Left ventricle myocardium inferior (tissue), 1 donor: Measurements from ENCODE around the gene ATG16L1. TPM values are rescaled to one million over a fixed set of nuclear protein-coding genes. Genes with fewer than 3 reads are reported as not detected.

Experiments
- DNase-seq: peaks from one replicate; pipeline ENCODE4 v3.0.0-alpha.2; 2020
- H3K27ac ChIP-seq: fragments of 200-600 bp; replicated peaks from 2 replicates; pipeline ENCODE4 v1.8.0; 2021
- H3K27me3 ChIP-seq: fragments of 200-600 bp; 2 replicates; pipeline ENCODE4 v1.8.0; 2021; ENCODE audit warnings: low read depth
- H3K36me3 ChIP-seq: fragments of 200-600 bp; 2 replicates; pipeline ENCODE4 v1.8.0; 2021
- H3K4me1 ChIP-seq: fragments of 200-600 bp; 2 replicates; pipeline ENCODE4 v1.8.0; 2021
- H3K4me3 ChIP-seq: fragments of 200-600 bp; 2 replicates; pipeline ENCODE4 v1.8.0; 2021; ENCODE audit warnings: mild to moderate bottlenecking, moderate library complexity
- H3K9me3 ChIP-seq: fragments of 200-600 bp; replicated peaks from 2 replicates; pipeline ENCODE4 v1.8.0; 2021
- intact Hi-C: fragments of 100-400 bp; cut with micrococcal nuclease; formaldehyde crosslinking; loops from one replicate; pipeline ENCODE4 v1.11.0; 2022
- total RNA-seq: library from RNA; stranded (reverse); fragmentation: NEBNext Ultra II Directional; extraction: Animal tissue kit (Norgen Biotek cat#: 25700); gene quantifications from one replicate; pipeline ENCODE4 v1.2.1, GENCODE V29; 2021
- TF ChIP-seq, protein P1 (sequence below): fragments of 200-600 bp; IDR thresholded peaks from 2 replicates; pipeline ENCODE4 v1.8.0; 2021; ENCODE audit warnings: antibody characterized with exemption, mild to moderate bottlenecking, borderline replicate concordance
- donor health status: DM: no; HTN: yes; CAD: no; lungs with severe emphysema.

ATG16L1 gene
- total RNA-seq, 1 donor from 2014 or later = 18.6 TPM

DNA sequence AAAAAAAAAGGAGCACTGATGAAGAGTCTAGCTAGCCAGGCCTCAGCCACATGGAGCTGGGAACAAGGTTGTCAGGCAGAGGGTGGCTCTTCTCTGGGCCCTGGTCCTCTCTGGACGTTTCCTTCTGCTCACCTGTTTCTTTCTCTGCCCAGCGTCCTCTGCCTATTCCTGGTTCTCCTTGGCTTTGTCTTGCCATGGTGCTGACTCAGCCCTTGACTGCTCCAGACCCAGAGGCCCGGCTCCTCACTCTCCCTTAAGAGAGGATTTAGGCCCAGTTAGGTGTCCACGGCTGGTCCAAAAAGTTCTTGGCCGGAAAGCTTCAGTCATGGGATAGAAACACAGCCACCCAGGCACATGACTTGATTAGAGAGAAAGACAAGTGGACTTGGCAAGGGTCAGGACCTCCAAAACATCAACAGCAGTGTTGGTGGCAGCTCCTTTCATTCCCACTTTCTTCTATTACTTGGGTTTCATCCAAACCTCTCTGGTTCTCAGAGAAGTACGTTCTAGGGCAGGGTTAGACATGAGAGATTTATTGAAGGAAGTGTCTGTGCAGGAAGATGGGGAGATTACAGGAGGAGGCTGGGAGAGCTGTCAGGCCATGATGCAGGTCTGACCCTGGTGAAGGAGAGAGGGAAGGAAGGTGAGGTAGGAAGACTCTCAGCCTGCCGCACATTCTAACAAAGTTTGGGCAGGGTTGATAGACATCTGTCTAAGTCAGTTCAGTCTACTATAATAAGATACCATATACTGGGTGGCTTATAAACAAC, 14.5 kb upstream of the ATG16L1 start:
- H3K27me3 ChIP-seq = no peaks in the 10 kb centered on the region
- H3K9me3 ChIP-seq = peaks cover 8% of the 10 kb centered on the region
- H3K27ac ChIP-seq = no peak overlapping the region
- H3K4me3 ChIP-seq = no peak overlapping the region
- peaks cover 4% of the 10 kb centered on the region for H3K4me1 ChIP-seq
- DNase-seq = no peak
- H3K36me3 ChIP-seq = no peaks in the 10 kb centered on the region
- TF ChIP-seq, protein P1, sequence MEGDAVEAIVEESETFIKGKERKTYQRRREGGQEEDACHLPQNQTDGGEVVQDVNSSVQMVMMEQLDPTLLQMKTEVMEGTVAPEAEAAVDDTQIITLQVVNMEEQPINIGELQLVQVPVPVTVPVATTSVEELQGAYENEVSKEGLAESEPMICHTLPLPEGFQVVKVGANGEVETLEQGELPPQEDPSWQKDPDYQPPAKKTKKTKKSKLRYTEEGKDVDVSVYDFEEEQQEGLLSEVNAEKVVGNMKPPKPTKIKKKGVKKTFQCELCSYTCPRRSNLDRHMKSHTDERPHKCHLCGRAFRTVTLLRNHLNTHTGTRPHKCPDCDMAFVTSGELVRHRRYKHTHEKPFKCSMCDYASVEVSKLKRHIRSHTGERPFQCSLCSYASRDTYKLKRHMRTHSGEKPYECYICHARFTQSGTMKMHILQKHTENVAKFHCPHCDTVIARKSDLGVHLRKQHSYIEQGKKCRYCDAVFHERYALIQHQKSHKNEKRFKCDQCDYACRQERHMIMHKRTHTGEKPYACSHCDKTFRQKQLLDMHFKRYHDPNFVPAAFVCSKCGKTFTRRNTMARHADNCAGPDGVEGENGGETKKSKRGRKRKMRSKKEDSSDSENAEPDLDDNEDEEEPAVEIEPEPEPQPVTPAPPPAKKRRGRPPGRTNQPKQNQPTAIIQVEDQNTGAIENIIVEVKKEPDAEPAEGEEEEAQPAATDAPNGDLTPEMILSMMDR = no peak
- intact Hi-C loops = no loop called here

DNA sequence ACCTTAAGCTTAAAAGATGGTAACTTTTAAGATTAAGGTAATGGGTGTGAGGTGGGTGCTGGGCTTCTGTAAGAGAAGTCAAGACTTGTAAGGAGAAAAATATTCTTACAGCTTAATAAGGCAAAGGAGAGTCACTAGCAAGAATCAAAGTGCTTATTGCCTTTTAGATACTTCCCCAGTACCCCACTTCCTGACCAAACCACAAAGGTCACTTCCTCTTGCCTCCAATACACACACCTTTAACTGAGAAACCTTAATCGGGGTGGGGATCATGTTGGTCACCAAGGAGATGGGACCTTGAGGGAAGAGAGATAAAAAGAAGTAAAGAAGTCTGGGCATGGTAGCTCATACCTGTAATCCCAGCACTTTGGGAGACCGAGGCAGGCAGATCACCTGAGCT, 10.6 kb upstream of the ATG16L1 start:
- no peaks in the 10 kb centered on the region for H3K36me3 ChIP-seq
- TF ChIP-seq, protein P1 = no peak
- H3K27ac ChIP-seq = no peak overlapping the region
- peaks cover 8% of the 10 kb centered on the region for H3K9me3 ChIP-seq
- no peak overlapping the region for H3K4me3 ChIP-seq
- H3K27me3 ChIP-seq = no peaks in the 10 kb centered on the region
- peaks cover 4% of the 10 kb centered on the region for H3K4me1 ChIP-seq
- DNase-seq = no peak
- intact Hi-C loops = no loop called here

DNA sequence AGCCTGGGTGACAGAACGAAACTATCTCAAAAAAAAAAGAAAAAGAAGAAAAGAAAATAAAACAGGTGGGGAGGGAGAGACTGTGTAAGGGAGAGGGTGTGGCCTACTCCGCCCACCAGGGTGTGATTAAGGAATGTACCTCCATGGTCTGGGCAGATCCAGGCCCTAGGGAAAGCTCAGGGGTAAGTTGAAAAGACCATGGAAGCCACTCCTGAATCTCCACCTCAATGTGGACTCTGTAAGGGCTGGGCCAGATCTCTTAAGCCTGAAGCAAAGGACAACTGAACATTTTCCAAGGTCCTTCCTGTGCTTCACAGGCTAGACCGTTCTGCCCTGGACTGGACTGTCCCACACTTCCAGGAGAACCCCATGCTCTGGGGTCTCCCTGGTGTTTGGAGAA, 9.7 kb upstream of the ATG16L1 start:
- Histone ChIP-seq H3K27me3 (no peaks in the 10 kb centered on the region), H3K4me1 (peaks cover 4% of the 10 kb centered on the region), H3K27ac (peak overlapping the region; percentile 52), H3K9me3 (peaks cover 8% of the 10 kb centered on the region), H3K4me3 (no peak overlapping the region), H3K36me3 (no peaks in the 10 kb centered on the region)
- intact Hi-C loops = no loop called here
- no peak for DNase-seq
- TF ChIP-seq, protein P1 = no peak

DNA sequence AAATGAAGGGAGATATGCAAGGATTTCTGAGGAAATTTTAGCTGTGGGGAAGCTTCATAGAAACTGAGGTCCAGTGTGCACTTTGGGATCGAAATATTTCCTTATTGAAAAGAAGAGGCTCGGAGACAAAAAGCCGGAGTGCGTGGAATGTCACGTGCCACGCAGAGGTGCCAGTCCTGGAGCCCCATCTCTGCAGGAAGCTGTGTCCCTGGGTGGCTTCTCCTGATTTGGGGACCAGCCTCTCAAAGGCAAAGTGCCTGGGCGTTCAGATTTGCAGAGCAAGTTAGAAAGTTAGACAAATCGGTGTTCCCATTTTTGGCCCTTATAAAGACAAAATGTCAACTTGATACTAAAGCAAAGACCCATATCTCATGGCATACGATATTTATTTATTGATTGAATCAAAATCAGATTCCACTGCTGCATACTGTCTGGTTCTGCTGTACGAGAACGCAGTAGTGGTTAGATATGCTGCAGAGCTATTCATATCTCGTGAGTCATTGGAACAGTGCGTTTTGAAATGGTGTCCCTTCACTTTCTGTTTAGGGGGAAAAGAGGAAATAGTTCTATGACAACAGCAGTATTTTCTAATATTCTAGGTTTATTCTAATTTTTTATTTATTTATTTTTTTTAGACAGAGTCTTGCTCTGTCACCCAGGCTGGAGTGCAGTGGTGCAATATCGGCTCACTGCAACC, 9.1 kb upstream of the ATG16L1 start:
- Histone ChIP-seq H3K27ac (peak overlapping the region; percentile 52), H3K36me3 (no peaks in the 10 kb centered on the region), H3K27me3 (no peaks in the 10 kb centered on the region), H3K9me3 (peaks cover 5% of the 10 kb centered on the region), H3K4me3 (no peak overlapping the region), H3K4me1 (peaks cover 4% of the 10 kb centered on the region)
- DNase-seq = no peak
- TF ChIP-seq, protein P1 = no peak
- intact Hi-C loops = no loop called here

DNA sequence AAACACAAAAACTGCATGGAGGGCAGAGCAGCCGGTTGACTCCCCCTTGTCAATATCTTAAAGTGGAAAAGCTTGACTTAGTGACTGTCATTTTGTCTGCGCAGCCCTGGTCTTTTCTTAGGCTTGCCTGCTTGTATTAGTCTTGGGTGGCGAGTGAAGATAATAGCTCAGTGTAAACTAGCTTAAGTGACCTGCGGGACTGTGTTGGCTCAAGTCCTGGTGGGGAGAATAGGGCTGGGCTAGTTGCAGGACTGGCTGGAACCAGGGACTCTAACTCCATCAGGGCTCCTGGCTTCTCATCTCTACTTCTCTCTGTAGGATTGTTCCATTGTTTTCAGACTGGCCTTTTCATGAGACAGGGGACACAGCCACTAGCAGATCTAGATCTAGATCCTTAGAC, 8.1 kb upstream of the ATG16L1 start:
- TF ChIP-seq, protein P1 = no peak
- no peak overlapping the region for H3K4me3 ChIP-seq
- peaks cover 4% of the 10 kb centered on the region for H3K4me1 ChIP-seq
- no peaks in the 10 kb centered on the region for H3K9me3 ChIP-seq
- H3K27ac ChIP-seq = no peak overlapping the region
- intact Hi-C loops = no loop called here
- H3K36me3 ChIP-seq = no peaks in the 10 kb centered on the region
- DNase-seq = no peak
- no peaks in the 10 kb centered on the region for H3K27me3 ChIP-seq
